Gastroesophageal sphincter (tissue), 4 donors: Measurements from ENCODE around the gene SIRPA. TPM values are rescaled to one million over a fixed set of nuclear protein-coding genes. Genes with fewer than 3 reads are reported as not detected.

Experiments
- ATAC-seq: fragments of 150-250 bp; one replicate; pipeline ENCODE4 v1.9.1; 2016; ENCODE audit warnings: mild to moderate bottlenecking, moderate library complexity
- H3K27ac ChIP-seq, 4 donors: fragments of 200-600 bp; sonication (generic) in 3 of 4; 1 replicate in 3 of 4; 2 replicates in 1 of 4; pipeline ENCODE4 v1.5.1; 2016 to 2019
- H3K27me3 ChIP-seq: fragments of 200-600 bp; sonication (generic); one replicate; pipeline ENCODE4 v1.5.1; 2019
- H3K36me3 ChIP-seq, 2 donors: fragments of 200-600 bp; sonication (generic); one replicate each; pipeline ENCODE4 v1.5.1; 2019; ENCODE audit warnings: control low read depth in 1 of 2
- H3K4me1 ChIP-seq, 3 donors: fragments of 200-600 bp; sonication (generic); 1 replicate in 2 of 3; 2 replicates in 1 of 3; pipeline ENCODE4 v1.5.1; 2016 to 2019; ENCODE audit warnings: control low read depth in 2 of 3
- H3K4me3 ChIP-seq, 2 donors: fragments of 200-600 bp; sonication (generic); one replicate each; pipeline ENCODE4 v1.5.1; 2019; ENCODE audit warnings: mild to moderate bottlenecking in 1 of 2, moderate library complexity in 1 of 2
- H3K9me3 ChIP-seq, 3 donors: fragments of 200-600 bp; sonication (generic); one replicate each; pipeline ENCODE4 v1.5.1; 2017 to 2019; ENCODE audit warnings: control low read depth in 2 of 3
- EP300 ChIP-seq: sonication (generic); formaldehyde crosslinking; IDR thresholded peaks from one replicate; pipeline ENCODE4 v1.6.1; 2017; ENCODE audit warnings: antibody characterized with exemption, mild to moderate bottlenecking
- POLR2A ChIP-seq, 2 donors: fragments of 450-650 bp; IDR thresholded peaks; one replicate each; pipeline ENCODE4 v1.6.1; 2017; ENCODE audit warnings: antibody characterized with exemption in 2 of 2, mild to moderate bottlenecking in 2 of 2, moderate library complexity in 1 of 2
- POLR2AphosphoS5 ChIP-seq: sonication (generic); formaldehyde crosslinking; IDR thresholded peaks from one replicate; pipeline ENCODE4 v1.6.1; 2017; ENCODE audit warnings: antibody characterized with exemption
- WGBS, 2 donors: methylation state at CpG; one replicate each; pipeline ENCODE4 v1.1.5; 2018; ENCODE audit warnings: low coverage in 1 of 2; 5-methylcytosine and 5-hydroxymethylcytosine counted together
- total RNA-seq, 4 donors: library from RNA; depleted of rRNA; stranded (reverse); fragments of >200 nt; gene quantifications; one replicate each; pipeline ENCODE4 v1.1.0, GENCODE V29; 2016
- TF ChIP-seq, protein P1 (sequence below), 4 experiments: fragments of 200-600 bp in 2 of 4; fragments of 450-650 bp in 2 of 4; sonication (generic) in 1 of 4; IDR thresholded peaks; one replicate each; pipeline ENCODE4 v1.5.1; 2017 to 2019; ENCODE audit warnings: antibody characterized with exemption in 4 of 4, mild to moderate bottlenecking in 2 of 4, moderate library complexity in 2 of 4

The SIRPA gene
- total RNA-seq, 4 donors from 2014 or later: 11.7 to 31.7 (median 27.4) TPM

DNA sequence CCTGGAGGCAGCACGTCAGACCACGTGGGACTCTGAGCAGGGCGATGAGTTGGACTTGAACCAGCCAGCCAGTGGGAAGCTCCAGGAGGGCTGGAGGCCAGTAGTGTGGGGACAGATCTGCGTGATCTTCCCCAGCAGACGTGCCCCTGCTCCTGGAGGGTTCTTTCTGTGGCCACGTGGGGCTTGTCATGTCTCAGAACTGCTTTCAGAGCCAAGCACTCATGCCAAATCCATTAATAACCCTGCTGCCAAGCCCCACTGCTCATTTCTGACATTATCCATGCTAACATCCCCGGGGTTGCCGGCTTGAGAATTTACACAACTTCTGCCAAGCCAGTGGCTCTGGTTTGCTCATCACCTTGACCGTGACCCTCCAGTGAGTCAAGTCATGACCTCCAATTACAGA is 38.3 kb downstream of the SIRPA start:
- 0 to 14% methylated on average over 3 to 8 of the region's 9 CpGs for WGBS, 2 donors
- Histone ChIP-seq H3K4me1 (peaks cover 0 to 21% (median 5%) of the 10 kb centered on the region in 3 donors), H3K36me3 (peaks cover 0 to 57% of the 10 kb centered on the region in 2 donors), H3K27me3 (no peaks in the 10 kb centered on the region), H3K4me3 (no peak overlapping the region), H3K27ac (no peak overlapping the region), H3K9me3 (no peaks in the 10 kb centered on the region)
- peak; percentile 38 for TF ChIP-seq POLR2AphosphoS5
- no peak for TF ChIP-seq POLR2A (IDR thresholded peaks at IDR 0.05)
- peak; percentile 52 for ATAC-seq

DNA sequence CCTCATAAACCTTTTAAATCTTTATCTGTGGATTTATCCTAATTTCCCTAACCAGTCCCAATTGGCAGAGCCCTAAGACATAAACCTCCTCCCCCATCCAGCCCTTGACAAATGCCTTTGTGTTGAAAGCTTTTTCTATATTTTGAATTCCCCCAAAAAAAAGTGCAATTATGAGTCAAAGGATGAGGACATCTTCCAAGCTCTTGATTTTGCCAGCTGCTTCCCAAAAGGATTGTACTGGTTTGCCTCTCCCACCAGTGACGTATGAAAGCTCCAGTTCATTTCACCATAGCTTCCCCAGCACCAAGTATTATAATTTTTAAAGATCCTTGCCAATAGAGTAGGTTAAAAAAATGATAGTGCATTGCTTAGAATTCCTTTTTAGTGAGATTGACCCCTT is 38.9 kb downstream of the SIRPA start:
- WGBS, 2 donors: 24 to 64% methylated on average over 1 of the region's 1 CpG
- H3K9me3 ChIP-seq: no peaks in the 10 kb centered on the region
- H3K36me3 ChIP-seq: peaks cover 0 to 59% of the 10 kb centered on the region in 2 donors
- TF ChIP-seq POLR2AphosphoS5 (peak; percentile 34), EP300 (no peak), POLR2A (IDR thresholded peaks at IDR 0.05) (no peak)
- ATAC-seq: peak; percentile 73
- no peak overlapping the region for H3K4me3 ChIP-seq
- peak overlapping the region in 3 of 4 donors; percentile 32 to 72 (median 63) for H3K27ac ChIP-seq
- H3K4me1 ChIP-seq: peaks cover 0 to 21% (median 5%) of the 10 kb centered on the region in 3 donors
- no peaks in the 10 kb centered on the region for H3K27me3 ChIP-seq

DNA sequence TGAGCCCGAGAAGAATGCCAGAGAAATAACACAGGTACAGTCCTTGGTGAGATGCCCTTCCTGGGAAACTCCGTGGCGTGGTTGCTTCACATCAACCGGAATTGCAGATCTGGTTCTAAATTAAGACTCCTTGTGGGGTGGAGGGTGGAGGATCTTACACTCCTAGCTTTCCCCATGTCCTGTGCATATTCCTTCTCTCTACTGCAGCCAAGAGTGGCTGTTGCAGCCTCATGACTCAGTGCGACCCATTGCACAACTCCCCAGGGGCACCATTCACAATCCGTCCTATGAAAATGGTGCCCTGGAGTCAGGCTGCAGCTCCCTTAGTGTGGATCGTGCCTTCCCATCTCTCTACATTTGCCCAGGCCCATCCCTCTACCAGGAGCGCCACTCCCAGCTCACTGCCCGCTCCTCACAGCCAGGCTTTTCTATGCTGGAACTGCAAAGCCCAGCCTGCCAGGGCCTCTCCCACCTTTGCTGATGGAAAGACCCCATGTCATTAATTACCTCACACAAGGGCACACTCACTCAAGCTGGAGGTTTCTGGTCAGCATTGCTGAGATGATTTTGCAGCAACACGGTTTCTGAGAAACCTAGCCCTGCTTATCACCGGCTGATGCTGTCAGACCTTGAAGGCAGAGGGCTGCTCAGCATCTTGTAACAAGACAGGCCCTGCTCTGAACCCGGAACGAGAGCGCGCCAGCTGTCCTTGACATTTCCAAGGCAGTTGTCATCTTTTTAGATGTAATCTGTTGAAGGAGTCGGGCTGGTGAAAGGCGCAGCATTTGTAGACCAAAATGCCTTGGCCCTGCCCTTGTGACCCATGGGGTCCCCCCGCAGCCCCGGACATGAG is 39.7 kb downstream of the SIRPA start:
- ATAC-seq: peak; percentile 90
- Histone ChIP-seq H3K27ac (peak overlapping the region in 3 of 4 donors; percentile 39 to 72 (median 68)), H3K4me1 (peaks cover 0 to 21% (median 5%) of the 10 kb centered on the region in 3 donors), H3K4me3 (no peak overlapping the region), H3K27me3 (no peaks in the 10 kb centered on the region), H3K9me3 (no peaks in the 10 kb centered on the region), H3K36me3 (peaks cover 0 to 53% of the 10 kb centered on the region in 2 donors)
- peak; percentile 54 for TF ChIP-seq POLR2AphosphoS5
- TF ChIP-seq, protein P1, sequence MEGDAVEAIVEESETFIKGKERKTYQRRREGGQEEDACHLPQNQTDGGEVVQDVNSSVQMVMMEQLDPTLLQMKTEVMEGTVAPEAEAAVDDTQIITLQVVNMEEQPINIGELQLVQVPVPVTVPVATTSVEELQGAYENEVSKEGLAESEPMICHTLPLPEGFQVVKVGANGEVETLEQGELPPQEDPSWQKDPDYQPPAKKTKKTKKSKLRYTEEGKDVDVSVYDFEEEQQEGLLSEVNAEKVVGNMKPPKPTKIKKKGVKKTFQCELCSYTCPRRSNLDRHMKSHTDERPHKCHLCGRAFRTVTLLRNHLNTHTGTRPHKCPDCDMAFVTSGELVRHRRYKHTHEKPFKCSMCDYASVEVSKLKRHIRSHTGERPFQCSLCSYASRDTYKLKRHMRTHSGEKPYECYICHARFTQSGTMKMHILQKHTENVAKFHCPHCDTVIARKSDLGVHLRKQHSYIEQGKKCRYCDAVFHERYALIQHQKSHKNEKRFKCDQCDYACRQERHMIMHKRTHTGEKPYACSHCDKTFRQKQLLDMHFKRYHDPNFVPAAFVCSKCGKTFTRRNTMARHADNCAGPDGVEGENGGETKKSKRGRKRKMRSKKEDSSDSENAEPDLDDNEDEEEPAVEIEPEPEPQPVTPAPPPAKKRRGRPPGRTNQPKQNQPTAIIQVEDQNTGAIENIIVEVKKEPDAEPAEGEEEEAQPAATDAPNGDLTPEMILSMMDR (IDR thresholded peaks at IDR 0.05): no peak
- no peak for TF ChIP-seq EP300
- no peak for TF ChIP-seq POLR2A (IDR thresholded peaks at IDR 0.05)
- 55 to 84% methylated on average over 4 to 11 of the region's 19 CpGs for WGBS, 2 donors

DNA sequence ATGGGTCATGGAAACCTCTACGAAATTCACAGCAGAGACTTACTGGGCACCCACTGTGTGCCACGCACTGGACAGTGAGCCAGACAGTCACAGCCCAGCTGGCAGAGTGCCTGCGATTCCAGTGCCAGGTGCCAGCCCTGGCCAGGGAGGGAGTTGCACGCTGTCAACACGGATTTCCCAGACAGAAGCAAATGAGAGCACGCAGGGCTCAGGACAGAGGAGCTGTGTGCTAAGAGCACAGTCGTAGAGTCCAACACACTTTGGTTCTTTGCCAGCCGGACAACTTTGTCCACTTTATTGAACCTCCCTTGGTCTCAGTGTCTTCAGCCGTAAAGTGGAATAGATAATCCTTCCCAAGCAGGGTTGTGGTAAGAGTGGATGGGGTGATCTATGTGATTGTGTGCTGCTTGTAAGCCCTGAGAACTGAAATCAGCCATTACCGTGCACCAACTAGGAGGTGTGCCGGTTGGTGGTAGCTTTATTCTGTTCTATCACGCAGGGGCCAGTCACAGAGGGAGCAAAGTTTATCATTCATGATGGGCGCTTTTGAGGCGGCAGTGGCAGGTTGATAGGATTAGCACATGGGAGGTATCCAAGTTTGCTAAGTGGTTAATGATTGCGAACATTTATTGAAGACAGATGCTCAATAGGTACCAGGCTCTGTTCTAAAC is 40.6 kb downstream of the SIRPA start:
- peaks cover 0 to 51% of the 10 kb centered on the region in 2 donors for H3K36me3 ChIP-seq
- TF ChIP-seq POLR2AphosphoS5 (no peak), POLR2A (IDR thresholded peaks at IDR 0.05) (no peak), EP300 (no peak)
- TF ChIP-seq, protein P1 (IDR thresholded peaks at IDR 0.05): no peak
- H3K27ac ChIP-seq: peak overlapping the region in 3 of 4 donors; percentile 39 to 72 (median 68)
- ATAC-seq: no peak
- H3K4me1 ChIP-seq: peaks cover 0 to 21% (median 5%) of the 10 kb centered on the region in 3 donors
- no peaks in the 10 kb centered on the region for H3K27me3 ChIP-seq
- 88 to 89% methylated on average over 7 to 10 of the region's 15 CpGs for WGBS, 2 donors
- no peaks in the 10 kb centered on the region for H3K9me3 ChIP-seq
- H3K4me3 ChIP-seq: no peak overlapping the region

DNA sequence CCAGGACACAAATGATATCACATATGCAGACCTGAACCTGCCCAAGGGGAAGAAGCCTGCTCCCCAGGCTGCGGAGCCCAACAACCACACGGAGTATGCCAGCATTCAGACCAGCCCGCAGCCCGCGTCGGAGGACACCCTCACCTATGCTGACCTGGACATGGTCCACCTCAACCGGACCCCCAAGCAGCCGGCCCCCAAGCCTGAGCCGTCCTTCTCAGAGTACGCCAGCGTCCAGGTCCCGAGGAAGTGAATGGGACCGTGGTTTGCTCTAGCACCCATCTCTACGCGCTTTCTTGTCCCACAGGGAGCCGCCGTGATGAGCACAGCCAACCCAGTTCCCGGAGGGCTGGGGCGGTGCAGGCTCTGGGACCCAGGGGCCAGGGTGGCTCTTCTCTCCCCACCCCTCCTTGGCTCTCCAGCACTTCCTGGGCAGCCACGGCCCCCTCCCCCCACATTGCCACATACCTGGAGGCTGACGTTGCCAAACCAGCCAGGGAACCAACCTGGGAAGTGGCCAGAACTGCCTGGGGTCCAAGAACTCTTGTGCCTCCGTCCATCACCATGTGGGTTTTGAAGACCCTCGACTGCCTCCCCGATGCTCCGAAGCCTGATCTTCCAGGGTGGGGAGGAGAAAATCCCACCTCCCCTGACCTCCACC is 42.2 kb downstream of the SIRPA start:
- no peak for ATAC-seq
- Histone ChIP-seq H3K27ac (no peak overlapping the region), H3K4me3 (no peak overlapping the region), H3K36me3 (peaks cover 0 to 45% of the 10 kb centered on the region in 2 donors), H3K9me3 (no peaks in the 10 kb centered on the region), H3K27me3 (no peaks in the 10 kb centered on the region), H3K4me1 (peaks cover 0 to 31% (median 9%) of the 10 kb centered on the region in 3 donors)
- TF ChIP-seq POLR2A (IDR thresholded peaks at IDR 0.05) (no peak), EP300 (no peak), POLR2AphosphoS5 (no peak)
- TF ChIP-seq, protein P1 (IDR thresholded peaks at IDR 0.05): no peak
- 92% methylated on average over 4 of the region's 25 CpGs; no CpG with 5 or more reads in 1 of the 2 donors for WGBS, 2 donors
